Measurements from ENCODE around the gene SPATS2L.

Gene SPATS2L

DNA sequence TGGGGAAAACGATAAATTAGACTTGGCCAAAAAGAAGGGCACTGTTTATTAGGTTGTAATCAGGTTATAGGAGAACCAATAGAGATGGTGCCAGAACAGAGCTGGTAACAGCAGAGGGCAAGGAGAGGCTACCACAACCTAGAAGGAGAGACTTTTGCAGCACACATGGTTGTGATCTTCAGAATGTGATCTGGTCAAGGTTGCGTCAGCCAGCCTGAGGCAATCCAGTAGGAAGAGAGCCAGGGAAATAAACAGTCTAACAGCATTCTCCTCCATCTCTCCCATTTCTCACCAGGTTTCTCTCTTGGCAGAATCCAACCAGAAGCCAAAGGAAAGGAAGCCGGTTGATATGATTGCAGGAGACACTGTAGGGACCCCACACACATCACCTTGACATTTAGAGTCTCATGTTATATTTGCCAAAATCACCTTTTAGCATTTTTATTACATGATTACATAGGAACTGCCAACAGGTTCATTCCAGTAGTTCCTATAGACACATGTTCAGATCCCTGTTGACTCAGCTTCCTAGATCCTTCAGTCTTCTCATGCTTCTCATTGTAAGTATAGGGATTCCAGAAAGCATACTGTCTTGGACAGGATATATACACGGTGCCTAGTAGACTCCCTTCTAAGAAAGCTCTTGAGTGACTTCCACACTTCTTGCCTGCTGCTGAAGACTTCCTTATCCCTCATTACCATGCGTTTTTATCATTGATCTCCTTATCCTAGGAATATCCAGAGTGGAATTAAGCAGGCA, 17.6 kb upstream of the SPATS2L start:
- DNase-seq (ENCODE audit: low read depth) = no peak
- no peak overlapping the region for H3K4me3 ChIP-seq (ENCODE audit: low read depth, low read length)
- TF ChIP-seq, protein P1, sequence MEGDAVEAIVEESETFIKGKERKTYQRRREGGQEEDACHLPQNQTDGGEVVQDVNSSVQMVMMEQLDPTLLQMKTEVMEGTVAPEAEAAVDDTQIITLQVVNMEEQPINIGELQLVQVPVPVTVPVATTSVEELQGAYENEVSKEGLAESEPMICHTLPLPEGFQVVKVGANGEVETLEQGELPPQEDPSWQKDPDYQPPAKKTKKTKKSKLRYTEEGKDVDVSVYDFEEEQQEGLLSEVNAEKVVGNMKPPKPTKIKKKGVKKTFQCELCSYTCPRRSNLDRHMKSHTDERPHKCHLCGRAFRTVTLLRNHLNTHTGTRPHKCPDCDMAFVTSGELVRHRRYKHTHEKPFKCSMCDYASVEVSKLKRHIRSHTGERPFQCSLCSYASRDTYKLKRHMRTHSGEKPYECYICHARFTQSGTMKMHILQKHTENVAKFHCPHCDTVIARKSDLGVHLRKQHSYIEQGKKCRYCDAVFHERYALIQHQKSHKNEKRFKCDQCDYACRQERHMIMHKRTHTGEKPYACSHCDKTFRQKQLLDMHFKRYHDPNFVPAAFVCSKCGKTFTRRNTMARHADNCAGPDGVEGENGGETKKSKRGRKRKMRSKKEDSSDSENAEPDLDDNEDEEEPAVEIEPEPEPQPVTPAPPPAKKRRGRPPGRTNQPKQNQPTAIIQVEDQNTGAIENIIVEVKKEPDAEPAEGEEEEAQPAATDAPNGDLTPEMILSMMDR (IDR thresholded peaks at IDR 0.05; ENCODE audit: control insufficient read depth, extremely low read depth, insufficient read depth) = no peak

DNA sequence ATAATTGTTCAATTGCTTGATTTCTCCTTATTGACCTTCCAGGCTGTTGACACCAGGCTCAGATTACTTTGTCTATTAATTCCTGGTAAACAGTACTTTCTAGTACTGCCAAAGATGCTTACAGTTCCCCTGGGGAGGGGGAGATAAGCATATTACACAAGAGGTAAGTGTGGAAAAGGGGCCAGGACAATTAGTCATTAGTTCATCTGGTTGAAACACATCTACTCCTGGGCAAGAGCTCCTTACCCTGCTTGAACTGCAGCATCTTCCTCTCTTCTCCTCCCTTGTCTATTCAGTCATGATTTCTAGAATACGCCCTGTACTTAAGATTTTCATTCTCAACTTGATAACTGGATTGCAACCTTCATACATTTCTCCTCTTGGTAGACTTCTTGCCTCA, 10.4 kb upstream of the SPATS2L start:
- DNase-seq (ENCODE audit: low read depth) = no peak

GRCh38 chr2:200297100-200297499, 9.4 kb upstream of the SPATS2L start:
- no peak for DNase-seq (ENCODE audit: low read depth)
- TF ChIP-seq, protein P1 (IDR thresholded peaks at IDR 0.05; ENCODE audit: control insufficient read depth, extremely low read depth, insufficient read depth) = no peak
- no peak overlapping the region for H3K4me3 ChIP-seq (ENCODE audit: low read depth, low read length)

More for the DNA sequence above, 10.4 kb upstream of the SPATS2L start:
- TF ChIP-seq, protein P1 (IDR thresholded peaks at IDR 0.05; ENCODE audit: control insufficient read depth, extremely low read depth, insufficient read depth) = no peak
- H3K4me3 ChIP-seq (ENCODE audit: low read depth, low read length) = no peak overlapping the region

DNA sequence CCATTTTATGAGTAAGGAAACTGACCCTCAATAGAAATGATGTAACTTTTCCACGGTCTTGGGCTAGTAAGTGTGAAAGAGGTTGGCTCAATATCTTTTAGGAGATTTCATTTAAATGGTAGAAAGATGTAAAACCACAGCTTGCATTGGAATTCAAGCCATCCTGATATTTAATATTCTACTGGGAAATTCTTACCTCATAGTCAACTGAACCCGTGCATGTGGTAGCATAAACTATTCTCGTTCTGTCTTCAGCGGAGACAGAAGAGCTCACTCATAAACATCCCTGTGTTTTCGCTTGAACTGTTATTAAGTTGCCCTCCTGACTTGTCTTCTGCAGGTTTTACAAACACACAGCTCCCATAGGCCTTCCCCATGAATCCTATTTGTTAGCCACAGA, 8.5 kb upstream of the SPATS2L start:
- TF ChIP-seq, protein P1 (IDR thresholded peaks at IDR 0.05; ENCODE audit: control insufficient read depth, extremely low read depth, insufficient read depth) = no peak
- DNase-seq (ENCODE audit: low read depth) = no peak
- no peak overlapping the region for H3K4me3 ChIP-seq (ENCODE audit: low read depth, low read length)

GRCh38 chr2:200298816-200299215, 7.7 kb upstream of the SPATS2L start:
- DNase-seq (ENCODE audit: low read depth) = no peak
- TF ChIP-seq, protein P1 (IDR thresholded peaks at IDR 0.05; ENCODE audit: control insufficient read depth, extremely low read depth, insufficient read depth) = no peak
- H3K4me3 ChIP-seq (ENCODE audit: low read depth, low read length) = no peak overlapping the region

DNA sequence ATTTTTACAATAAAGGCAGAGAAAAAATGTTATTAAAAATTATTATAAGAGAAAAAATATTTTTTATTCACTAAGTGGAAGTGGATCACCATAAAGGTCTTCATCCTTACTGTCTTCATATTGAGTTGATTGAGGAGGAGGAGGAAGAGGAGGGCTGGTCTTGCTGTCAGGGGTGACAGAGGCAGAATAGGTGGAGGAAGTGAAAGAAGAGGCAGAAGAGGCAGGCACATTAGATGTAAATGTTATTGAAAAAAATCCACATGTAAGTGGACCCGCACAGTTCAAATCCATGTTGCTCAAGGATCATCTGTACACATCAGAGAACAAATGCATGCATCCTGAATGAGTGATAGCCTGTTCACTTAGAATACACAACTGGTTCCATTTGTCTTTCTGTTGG, 6.4 kb upstream of the SPATS2L start:
- no peak for DNase-seq (ENCODE audit: low read depth)
- no peak overlapping the region for H3K4me3 ChIP-seq (ENCODE audit: low read depth, low read length)
- TF ChIP-seq, protein P1 (IDR thresholded peaks at IDR 0.05; ENCODE audit: control insufficient read depth, extremely low read depth, insufficient read depth) = no peak

Measured in LNCaP clone FGC (cell line).